Amniotic epithelial cell (primary cell): ENCODE results near the gene BLMH.

Source experiments
- DNase-seq: peaks from one replicate; pipeline ENCODE4 v3.0.0-alpha.2; 2010; ENCODE audit warnings: low read depth

The BLMH gene

DNA sequence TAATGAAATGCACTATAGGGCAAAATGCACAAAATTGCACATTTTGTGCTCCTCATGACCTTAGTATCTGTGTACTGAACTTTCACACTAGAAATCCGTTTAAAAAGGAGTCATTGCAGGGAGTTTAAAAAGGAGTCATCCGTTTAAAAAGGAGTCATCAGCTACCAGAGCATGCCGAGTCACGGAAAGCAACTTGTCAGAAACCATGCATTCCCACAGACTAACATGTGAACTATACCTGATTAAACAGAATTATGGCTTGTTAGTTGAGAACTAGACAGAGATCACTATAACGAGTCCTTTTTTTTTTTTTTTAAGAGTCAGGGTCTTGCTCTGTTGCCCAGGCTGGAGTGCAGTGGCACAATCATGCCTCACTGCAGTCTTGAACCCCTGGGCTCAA lies 92.1 kb downstream of the BLMH start:
- DNase-seq, result no peak
